ENCODE results near the gene IVD.
A peak's percentile ranks its signal among the peaks of the same experiment; 100 is the strongest.

IVD gene

GRCh38 chr15:40439461-40439959 lies 33.9 kb downstream of the IVD start:
- peak overlapping the region in 1 of 2 donors; percentile 9 for H3K27ac ChIP-seq (ENCODE audit: low read depth in 2 of 2, low read length in 2 of 2)
- peaks cover 8% of the 10 kb centered on the region in 2 donors for H3K27me3 ChIP-seq (ENCODE audit: control insufficient read depth in 2 of 2, insufficient read depth in 2 of 2, low read length in 2 of 2)
- peaks cover 31% of the 10 kb centered on the region in 2 donors for H3K4me1 ChIP-seq (ENCODE audit: control insufficient read depth in 2 of 2, insufficient read depth in 2 of 2, low read length in 2 of 2)
- H3K9ac ChIP-seq (ENCODE audit: low read depth in 1 of 2, low read length in 2 of 2) = peak overlapping the region in 1 of 2 donors; percentile 68
- H3K4me3 ChIP-seq (ENCODE audit: low read length in 2 of 2) = peak overlapping the region; percentile 62 to 76
- no peaks in the 10 kb centered on the region for H3K36me3 ChIP-seq (ENCODE audit: control insufficient read depth in 2 of 2, insufficient read depth in 2 of 2, low read length in 2 of 2)
- H3K9me3 ChIP-seq (ENCODE audit: control insufficient read depth in 2 of 2, low read length in 2 of 2) = no peaks in the 10 kb centered on the region

GRCh38 chr15:40439960-40440742 lies 34.6 kb downstream of the IVD start:
- H3K4me3 ChIP-seq (ENCODE audit: low read length in 2 of 2) = peak overlapping the region; percentile 62 to 76
- H3K27ac ChIP-seq (ENCODE audit: low read depth in 2 of 2, low read length in 2 of 2) = peak overlapping the region in 1 of 2 donors; percentile 9
- no peaks in the 10 kb centered on the region for H3K36me3 ChIP-seq (ENCODE audit: control insufficient read depth in 2 of 2, insufficient read depth in 2 of 2, low read length in 2 of 2)
- H3K27me3 ChIP-seq (ENCODE audit: control insufficient read depth in 2 of 2, insufficient read depth in 2 of 2, low read length in 2 of 2) = peaks cover 8% of the 10 kb centered on the region in 2 donors
- peaks cover 31 to 34% of the 10 kb centered on the region in 2 donors for H3K4me1 ChIP-seq (ENCODE audit: control insufficient read depth in 2 of 2, insufficient read depth in 2 of 2, low read length in 2 of 2)
- H3K9me3 ChIP-seq (ENCODE audit: control insufficient read depth in 2 of 2, low read length in 2 of 2) = no peaks in the 10 kb centered on the region
- H3K9ac ChIP-seq (ENCODE audit: low read depth in 1 of 2, low read length in 2 of 2) = peak overlapping the region; percentile 60 to 68

- H3K9ac ChIP-seq (ENCODE audit: low read depth in 1 of 2, low read length in 2 of 2) = peak within 1 kb of the TSS; percentile 60 to 74
- H3K4me1 ChIP-seq (ENCODE audit: control insufficient read depth in 2 of 2, insufficient read depth in 2 of 2, low read length in 2 of 2) = peaks cover 30 to 34% of the 10 kb centered on the region in 2 donors
- H3K4me3 ChIP-seq (ENCODE audit: low read length in 2 of 2) = peak within 1 kb of the TSS; percentile 73 to 76
- H3K27ac ChIP-seq (ENCODE audit: low read depth in 2 of 2, low read length in 2 of 2) = peak within 1 kb of the TSS; percentile 58 to 77
- no peaks in the 10 kb centered on the region for H3K36me3 ChIP-seq (ENCODE audit: control insufficient read depth in 2 of 2, insufficient read depth in 2 of 2, low read length in 2 of 2)
- no peaks in the 10 kb centered on the region for H3K9me3 ChIP-seq (ENCODE audit: control insufficient read depth in 2 of 2, low read length in 2 of 2)
- peaks cover 3 to 8% of the 10 kb centered on the region in 2 donors for H3K27me3 ChIP-seq (ENCODE audit: control insufficient read depth in 2 of 2, insufficient read depth in 2 of 2, low read length in 2 of 2)
These were observed 35.4 kb downstream of the IVD start, which contains the start of gene BAHD1 for GRCh38 chr15:40440743-40441564. Gene BAHD1, plus strand, starts transcription at chr15:40440953. Its CDS starts 17,512 bp downstream, at chr15:40458465.

GRCh38 chr15:40441565-40442531 lies 36.3 kb downstream of the IVD start:
- Histone ChIP-seq H3K9ac (ENCODE audit: low read depth in 1 of 2, low read length in 2 of 2) (peak overlapping the region; percentile 52 to 74), H3K27ac (ENCODE audit: low read depth in 2 of 2, low read length in 2 of 2) (no peak overlapping the region), H3K4me1 (ENCODE audit: control insufficient read depth in 2 of 2, insufficient read depth in 2 of 2, low read length in 2 of 2) (peaks cover 25% of the 10 kb centered on the region in 2 donors), H3K4me3 (ENCODE audit: low read length in 2 of 2) (peak overlapping the region; percentile 71 to 73), H3K27me3 (ENCODE audit: control insufficient read depth in 2 of 2, insufficient read depth in 2 of 2, low read length in 2 of 2) (peaks cover under 1 to 6% of the 10 kb centered on the region in 2 donors), H3K36me3 (ENCODE audit: control insufficient read depth in 2 of 2, insufficient read depth in 2 of 2, low read length in 2 of 2) (no peaks in the 10 kb centered on the region), H3K9me3 (ENCODE audit: control insufficient read depth in 2 of 2, low read length in 2 of 2) (no peaks in the 10 kb centered on the region)

GRCh38 chr15:40443255-40443654 lies 37.7 kb downstream of the IVD start:
- no peaks in the 10 kb centered on the region for H3K9me3 ChIP-seq (ENCODE audit: control insufficient read depth in 2 of 2, low read length in 2 of 2)
- H3K27ac ChIP-seq (ENCODE audit: low read depth in 2 of 2, low read length in 2 of 2) = no peak overlapping the region
- no peak overlapping the region for H3K9ac ChIP-seq (ENCODE audit: low read depth in 1 of 2, low read length in 2 of 2)
- no peaks in the 10 kb centered on the region for H3K36me3 ChIP-seq (ENCODE audit: control insufficient read depth in 2 of 2, insufficient read depth in 2 of 2, low read length in 2 of 2)
- peaks cover 23% of the 10 kb centered on the region in 2 donors for H3K4me1 ChIP-seq (ENCODE audit: control insufficient read depth in 2 of 2, insufficient read depth in 2 of 2, low read length in 2 of 2)
- no peaks in the 10 kb centered on the region for H3K27me3 ChIP-seq (ENCODE audit: control insufficient read depth in 2 of 2, insufficient read depth in 2 of 2, low read length in 2 of 2)
- H3K4me3 ChIP-seq (ENCODE audit: low read length in 2 of 2) = no peak overlapping the region

GRCh38 chr15:40443846-40444245 lies 38.3 kb downstream of the IVD start:
- Histone ChIP-seq H3K36me3 (ENCODE audit: control insufficient read depth in 2 of 2, insufficient read depth in 2 of 2, low read length in 2 of 2) (no peaks in the 10 kb centered on the region), H3K4me3 (ENCODE audit: low read length in 2 of 2) (no peak overlapping the region), H3K4me1 (ENCODE audit: control insufficient read depth in 2 of 2, insufficient read depth in 2 of 2, low read length in 2 of 2) (peaks cover 23 to 26% of the 10 kb centered on the region in 2 donors), H3K27ac (ENCODE audit: low read depth in 2 of 2, low read length in 2 of 2) (no peak overlapping the region), H3K9me3 (ENCODE audit: control insufficient read depth in 2 of 2, low read length in 2 of 2) (no peaks in the 10 kb centered on the region), H3K27me3 (ENCODE audit: control insufficient read depth in 2 of 2, insufficient read depth in 2 of 2, low read length in 2 of 2) (no peaks in the 10 kb centered on the region), H3K9ac (ENCODE audit: low read depth in 1 of 2, low read length in 2 of 2) (no peak overlapping the region)

- Histone ChIP-seq H3K27me3 (ENCODE audit: control insufficient read depth in 2 of 2, insufficient read depth in 2 of 2, low read length in 2 of 2) (no peaks in the 10 kb centered on the region), H3K4me1 (ENCODE audit: control insufficient read depth in 2 of 2, insufficient read depth in 2 of 2, low read length in 2 of 2) (peaks cover 20 to 22% of the 10 kb centered on the region in 2 donors), H3K9me3 (ENCODE audit: control insufficient read depth in 2 of 2, low read length in 2 of 2) (no peaks in the 10 kb centered on the region), H3K4me3 (ENCODE audit: low read length in 2 of 2) (no peak overlapping the region), H3K36me3 (ENCODE audit: control insufficient read depth in 2 of 2, insufficient read depth in 2 of 2, low read length in 2 of 2) (no peaks in the 10 kb centered on the region), H3K9ac (ENCODE audit: low read depth in 1 of 2, low read length in 2 of 2) (no peak overlapping the region), H3K27ac (ENCODE audit: low read depth in 2 of 2, low read length in 2 of 2) (no peak overlapping the region)
These were observed 39.1 kb downstream of the IVD start for GRCh38 chr15:40444736-40445135.

- Histone ChIP-seq H3K4me3 (ENCODE audit: low read length in 2 of 2) (no peak overlapping the region), H3K9me3 (ENCODE audit: control insufficient read depth in 2 of 2, low read length in 2 of 2) (no peaks in the 10 kb centered on the region), H3K36me3 (ENCODE audit: control insufficient read depth in 2 of 2, insufficient read depth in 2 of 2, low read length in 2 of 2) (no peaks in the 10 kb centered on the region), H3K27me3 (ENCODE audit: control insufficient read depth in 2 of 2, insufficient read depth in 2 of 2, low read length in 2 of 2) (no peaks in the 10 kb centered on the region), H3K27ac (ENCODE audit: low read depth in 2 of 2, low read length in 2 of 2) (peak overlapping the region in 1 of 2 donors; percentile 40), H3K4me1 (ENCODE audit: control insufficient read depth in 2 of 2, insufficient read depth in 2 of 2, low read length in 2 of 2) (peaks cover 16 to 20% of the 10 kb centered on the region in 2 donors), H3K9ac (ENCODE audit: low read depth in 1 of 2, low read length in 2 of 2) (no peak overlapping the region)
These were observed 39.9 kb downstream of the IVD start for GRCh38 chr15:40445421-40445922.

- Histone ChIP-seq H3K4me1 (ENCODE audit: control insufficient read depth in 2 of 2, insufficient read depth in 2 of 2, low read length in 2 of 2) (peaks cover 17 to 21% of the 10 kb centered on the region in 2 donors), H3K9ac (ENCODE audit: low read depth in 1 of 2, low read length in 2 of 2) (no peak overlapping the region), H3K27me3 (ENCODE audit: control insufficient read depth in 2 of 2, insufficient read depth in 2 of 2, low read length in 2 of 2) (no peaks in the 10 kb centered on the region), H3K36me3 (ENCODE audit: control insufficient read depth in 2 of 2, insufficient read depth in 2 of 2, low read length in 2 of 2) (no peaks in the 10 kb centered on the region), H3K27ac (ENCODE audit: low read depth in 2 of 2, low read length in 2 of 2) (peak overlapping the region in 1 of 2 donors; percentile 40), H3K4me3 (ENCODE audit: low read length in 2 of 2) (no peak overlapping the region), H3K9me3 (ENCODE audit: control insufficient read depth in 2 of 2, low read length in 2 of 2) (no peaks in the 10 kb centered on the region)
These were observed 40.5 kb downstream of the IVD start for GRCh38 chr15:40446144-40446543.
